T-helper 17 cell (primary cell): ENCODE data around the gene TLE7. TPM values are rescaled to one million over a fixed set of nuclear protein-coding genes. Genes with fewer than 3 reads are reported as not detected.

Experiments
- ATAC-seq: fragments of 150-1000 bp; cut with Tn5 transposase; 2 replicates; pipeline ENCODE4 v1.10.0; 2021; ENCODE audit warnings: mild to moderate bottlenecking, moderate library complexity
- DNase-seq, 3 donors: peaks; one replicate each; pipeline versions ENCODE4 v3.0.0 to v3.0.0-alpha.2; 2020 to 2021
- H3K9me3 ChIP-seq: one replicate; pipeline ENCODE4 v1.7.0; 2013; ENCODE audit warnings: low read length, mild to moderate bottlenecking; ENCODE audit not compliant: control insufficient read depth, poor library complexity, severe bottlenecking
- H3K27ac Mint-ChIP-seq: one replicate; pipeline ENCODE4 v1.8.0; 2022; ENCODE audit warnings: mild to moderate bottlenecking, moderate library complexity, mixed read lengths
- H3K27me3 Mint-ChIP-seq: one replicate; pipeline ENCODE4 v1.8.0; 2022; ENCODE audit warnings: mixed read lengths
- H3K36me3 Mint-ChIP-seq: one replicate; pipeline ENCODE4 v1.8.0; 2022; ENCODE audit warnings: low read depth, mixed read lengths
- H3K4me1 Mint-ChIP-seq: one replicate; pipeline ENCODE4 v1.8.0; 2022; ENCODE audit warnings: mild to moderate bottlenecking, mixed read lengths
- H3K4me3 Mint-ChIP-seq: one replicate; pipeline ENCODE4 v1.8.0; 2022; ENCODE audit warnings: mild to moderate bottlenecking, moderate library complexity, mixed read lengths
- total RNA-seq, 4 donors: library from RNA in 2 of 4; stranded (reverse) in 2 of 4; gene quantifications; one replicate each; pipeline ENCODE4 v1.2.3 and lab custom pipeline; 2022 to 2026

The TLE7 gene
- total RNA-seq, 2 donors from 2014 or later = not detected

DNA sequence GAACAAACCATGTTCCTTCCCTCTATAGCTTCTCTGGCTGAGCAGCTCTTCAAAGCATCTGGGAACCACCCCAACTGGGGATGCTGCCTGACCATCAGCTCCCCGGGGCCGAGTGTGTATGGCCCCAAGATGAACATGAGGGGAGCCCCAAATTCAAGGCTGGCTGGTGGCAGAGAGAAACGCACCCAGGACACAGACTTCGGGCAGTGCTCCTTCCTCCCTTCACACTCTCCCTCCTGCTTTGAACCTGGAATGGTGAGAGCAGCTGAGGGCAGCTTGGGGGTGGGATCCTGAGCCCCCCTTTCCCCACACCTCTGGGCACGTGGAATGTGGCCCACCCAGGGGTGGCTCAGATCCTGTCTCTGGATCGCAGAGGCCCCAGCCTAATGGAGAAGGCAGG, 17.2 kb downstream of the TLE7 start:
- DNase-seq (no peak), ATAC-seq (no peak)
- Mint-ChIP-seq H3K27me3 (peaks cover 72% of the 10 kb centered on the region), H3K27ac (no peak overlapping the region), H3K4me3 (no peak overlapping the region), H3K36me3 (peaks cover 6% of the 10 kb centered on the region), H3K4me1 (peaks cover 7% of the 10 kb centered on the region)
- H3K9me3 ChIP-seq = no peaks in the 10 kb centered on the region

DNA sequence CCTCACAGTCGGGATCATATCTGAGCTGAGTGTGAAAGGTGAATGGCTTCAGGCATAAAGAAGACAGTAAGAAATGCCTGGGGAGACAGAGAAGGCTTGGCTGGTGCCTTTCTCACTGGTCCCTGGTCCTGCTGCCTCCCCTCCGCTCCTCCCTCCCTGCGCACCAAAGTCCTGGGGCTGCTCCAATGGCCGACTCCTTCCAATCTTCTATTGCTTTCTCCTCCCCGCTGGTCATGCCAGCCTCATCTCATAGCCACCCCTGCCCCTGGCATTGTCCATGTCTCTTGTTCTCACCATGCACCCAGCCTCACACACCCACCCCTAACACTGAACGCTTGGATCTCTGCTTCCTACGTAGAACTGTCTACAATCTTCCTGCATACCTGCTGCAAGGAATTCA, 18.0 kb downstream of the TLE7 start:
- Mint-ChIP-seq H3K27me3 (peaks cover 70% of the 10 kb centered on the region), H3K27ac (no peak overlapping the region), H3K4me1 (peaks cover 7% of the 10 kb centered on the region), H3K36me3 (peaks cover 6% of the 10 kb centered on the region), H3K4me3 (no peak overlapping the region)
- no peak for DNase-seq
- H3K9me3 ChIP-seq = no peaks in the 10 kb centered on the region
- ATAC-seq = no peak

DNA sequence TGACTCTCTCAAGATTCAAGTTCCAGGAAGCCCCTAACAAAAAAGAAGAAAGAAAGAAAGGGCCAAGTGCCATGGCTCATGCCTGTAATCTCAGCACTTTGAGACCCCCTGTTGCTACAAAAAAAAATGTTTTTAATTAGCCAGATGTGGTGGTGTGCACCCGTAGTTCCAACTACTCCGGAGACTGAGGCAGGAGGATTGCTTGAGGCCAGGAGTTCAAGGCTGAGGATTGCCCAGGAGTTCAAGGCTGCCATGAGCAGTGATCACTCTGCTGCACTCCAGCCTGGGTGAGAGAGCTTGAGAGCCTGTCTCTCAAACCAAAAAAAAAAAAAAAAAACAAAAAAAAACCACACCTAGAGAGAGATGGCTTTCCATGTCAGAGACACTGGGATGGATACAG, 18.8 kb downstream of the TLE7 start:
- no peaks in the 10 kb centered on the region for H3K9me3 ChIP-seq
- Mint-ChIP-seq H3K27me3 (peaks cover 70% of the 10 kb centered on the region), H3K4me3 (no peak overlapping the region), H3K4me1 (peaks cover 7% of the 10 kb centered on the region), H3K27ac (no peak overlapping the region), H3K36me3 (peaks cover 6% of the 10 kb centered on the region)
- ATAC-seq (no peak), DNase-seq (no peak)

DNA sequence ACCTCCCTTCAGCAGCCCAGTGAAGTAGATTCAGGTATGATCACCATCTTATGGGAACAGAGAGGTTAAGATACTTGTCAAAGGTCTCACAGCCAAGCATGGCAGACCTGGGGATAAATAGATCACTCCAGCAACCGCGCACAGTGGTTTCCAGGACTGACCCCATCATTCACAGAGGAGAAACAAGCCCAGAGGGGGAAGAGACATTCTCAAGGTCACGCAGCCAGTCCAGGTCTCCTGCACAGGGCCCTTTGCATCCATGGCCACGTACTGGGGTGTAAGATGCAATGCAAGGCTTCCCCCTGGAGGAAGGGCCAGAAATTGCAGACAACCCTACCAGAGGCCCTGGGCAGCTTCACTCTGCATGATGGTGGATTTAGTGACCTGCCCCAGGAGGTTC, 19.9 kb downstream of the TLE7 start:
- Mint-ChIP-seq H3K36me3 (peaks cover 6% of the 10 kb centered on the region), H3K27me3 (peaks cover 67% of the 10 kb centered on the region), H3K27ac (no peak overlapping the region), H3K4me1 (peaks cover 7% of the 10 kb centered on the region), H3K4me3 (no peak overlapping the region)
- DNase-seq = no peak
- peak; percentile 54 for ATAC-seq
- H3K9me3 ChIP-seq = no peaks in the 10 kb centered on the region

DNA sequence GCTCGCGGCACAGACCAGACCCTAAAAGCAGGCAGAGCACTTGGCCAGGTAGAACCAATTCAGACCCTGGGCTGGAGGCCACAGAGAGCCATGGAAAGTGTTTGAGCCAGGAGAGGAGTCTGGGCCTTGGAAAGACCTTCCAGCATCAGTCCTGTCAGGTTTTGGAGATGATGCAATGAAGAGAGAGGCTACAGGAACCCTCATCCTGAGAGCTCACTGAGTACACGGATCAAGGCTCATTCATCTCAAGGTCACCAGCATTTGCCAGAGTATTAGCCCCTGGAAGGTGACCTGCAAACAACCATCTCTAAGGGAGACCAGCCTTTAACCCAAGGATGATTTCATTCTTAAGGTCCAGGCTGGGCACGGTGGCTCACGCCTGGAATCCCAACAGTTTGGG, 27.8 kb downstream of the TLE7 start:
- Mint-ChIP-seq H3K4me1 (peaks cover 7% of the 10 kb centered on the region), H3K36me3 (peaks cover 2% of the 10 kb centered on the region), H3K27ac (no peak overlapping the region), H3K27me3 (peaks cover 66% of the 10 kb centered on the region), H3K4me3 (no peak overlapping the region)
- DNase-seq = no peak
- no peak for ATAC-seq
- no peaks in the 10 kb centered on the region for H3K9me3 ChIP-seq

DNA sequence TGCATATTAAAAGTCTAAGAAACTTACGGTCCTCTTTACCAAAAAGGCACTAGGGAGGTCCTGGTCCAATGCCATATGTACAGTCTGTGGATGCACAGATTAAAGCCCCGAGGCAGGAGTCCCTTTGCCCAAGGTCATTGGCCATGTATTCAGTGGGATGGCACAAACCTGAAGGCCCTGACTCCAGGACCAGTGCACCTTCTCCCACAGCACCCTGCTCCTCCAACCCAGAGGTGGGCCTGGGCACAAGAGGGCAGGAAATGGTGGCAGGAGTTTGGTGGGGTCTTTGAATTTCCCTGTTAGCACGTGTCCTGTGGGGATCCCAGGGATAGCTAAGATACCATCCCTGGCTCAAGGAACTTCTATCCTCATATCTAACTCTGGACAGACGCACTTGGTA, 28.5 kb downstream of the TLE7 start:
- Mint-ChIP-seq H3K27me3 (peaks cover 66% of the 10 kb centered on the region), H3K27ac (no peak overlapping the region), H3K36me3 (peaks cover 2% of the 10 kb centered on the region), H3K4me3 (no peak overlapping the region), H3K4me1 (peaks cover 7% of the 10 kb centered on the region)
- H3K9me3 ChIP-seq = no peaks in the 10 kb centered on the region
- no peak for DNase-seq
- ATAC-seq = no peak

DNA sequence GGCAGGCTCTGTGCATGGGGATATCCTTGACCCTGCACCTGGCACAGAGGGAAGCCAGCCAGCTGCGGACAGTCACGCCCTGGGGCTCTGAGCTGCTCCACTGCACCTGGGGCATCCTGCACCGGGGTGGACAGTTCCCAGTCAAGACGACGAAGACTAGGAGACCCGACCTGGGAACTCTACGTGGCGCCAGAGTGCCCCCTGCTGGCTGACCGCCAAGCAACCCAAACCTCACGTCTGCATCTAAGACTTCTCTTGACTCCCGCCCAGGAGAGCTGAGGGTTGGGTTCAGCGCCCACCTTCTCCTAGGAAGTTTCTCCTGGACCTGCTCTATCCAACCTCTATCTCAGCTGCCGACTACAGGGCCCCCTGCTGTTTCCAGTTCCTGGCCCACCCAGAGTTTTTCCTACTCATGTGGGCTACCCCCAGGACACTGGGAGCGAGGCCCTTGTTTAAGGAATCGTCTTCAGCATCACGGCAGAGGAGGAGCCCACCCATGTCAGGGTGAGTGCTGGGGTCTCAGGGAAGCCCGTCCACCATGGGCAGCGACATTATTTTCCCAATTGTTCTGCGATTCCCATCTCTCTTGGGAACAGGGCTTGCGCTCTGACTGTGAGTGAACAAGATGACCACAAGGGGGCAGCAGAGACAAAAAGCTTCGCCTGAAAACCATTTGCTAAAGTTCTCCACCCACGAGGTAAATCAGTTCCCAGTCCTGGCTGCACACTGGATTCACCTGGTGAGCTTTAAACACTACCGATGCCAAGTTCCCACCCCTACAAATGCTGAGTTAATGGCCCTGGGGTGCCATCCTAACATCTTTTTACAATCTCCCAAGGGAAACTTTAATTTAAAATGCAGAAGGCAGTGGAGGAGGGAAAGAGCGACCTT, 29.3 kb downstream of the TLE7 start:
- no peak overlapping the region for H3K4me3 Mint-ChIP-seq
- H3K4me1 Mint-ChIP-seq = peaks cover 14% of the 10 kb centered on the region
- DNase-seq (peak; percentile 32 to 52 (median 44)), ATAC-seq (peak; percentile 71)
- H3K27ac Mint-ChIP-seq = no peak overlapping the region
- peaks cover 2% of the 10 kb centered on the region for H3K36me3 Mint-ChIP-seq
- no peaks in the 10 kb centered on the region for H3K9me3 ChIP-seq
- peaks cover 67% of the 10 kb centered on the region for H3K27me3 Mint-ChIP-seq

DNA sequence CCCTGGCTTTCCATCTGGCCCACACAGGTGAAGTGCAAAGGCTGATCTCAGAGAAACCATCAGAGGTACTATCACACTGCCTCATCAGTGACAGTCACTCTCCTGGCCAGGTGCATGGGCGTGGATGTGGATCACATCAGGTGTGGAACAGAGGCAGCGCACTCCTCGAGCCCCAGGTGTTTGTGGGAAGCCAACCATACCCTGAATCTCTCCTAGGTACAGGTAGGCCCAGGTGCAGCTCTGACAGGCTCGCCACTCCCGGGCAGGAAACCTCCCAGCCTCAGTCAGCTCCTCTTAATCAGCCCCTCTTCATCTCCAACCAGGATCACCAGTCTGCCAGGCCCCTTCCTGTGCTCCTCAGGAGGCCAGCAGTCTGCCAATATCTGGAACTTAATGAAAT, 31.7 kb downstream of the TLE7 start:
- peaks cover 65% of the 10 kb centered on the region for H3K27me3 Mint-ChIP-seq

DNA sequence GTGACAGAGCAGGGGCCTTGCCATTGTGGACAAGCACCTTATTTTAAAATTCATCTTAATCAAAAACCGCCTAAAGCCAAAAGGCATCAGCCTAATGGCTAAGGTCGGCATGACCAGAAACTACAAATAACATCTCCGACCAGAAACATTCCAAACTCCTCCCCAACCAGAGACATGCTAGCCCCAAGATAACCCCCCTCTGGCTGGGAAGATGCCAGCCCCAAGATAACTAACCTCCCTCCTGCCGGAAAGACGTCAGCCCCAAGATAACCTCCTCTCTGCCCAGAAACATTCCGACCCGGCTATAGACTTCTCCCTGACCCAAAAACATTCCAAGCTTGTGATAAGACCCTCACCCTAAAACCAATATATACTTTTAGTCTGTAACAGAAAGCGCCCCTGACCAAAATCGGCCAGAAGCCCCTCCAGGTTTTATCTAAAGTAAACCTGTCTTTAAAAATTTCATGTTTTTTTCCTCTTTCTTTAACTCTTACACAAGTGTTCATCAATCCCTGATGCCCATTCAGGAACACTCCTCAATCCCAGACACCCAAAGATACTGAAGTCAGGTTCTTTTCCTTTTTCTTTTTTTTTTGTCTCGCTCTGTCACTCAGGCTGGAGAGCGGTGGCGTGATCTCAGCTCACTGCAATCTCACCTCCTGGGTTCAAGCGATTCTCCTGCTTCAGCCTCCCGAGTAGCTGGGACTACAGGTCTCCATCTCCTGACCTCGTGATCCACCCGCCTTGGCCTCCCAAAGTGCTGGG, 32.7 kb downstream of the TLE7 start:
- no peaks in the 10 kb centered on the region for H3K9me3 ChIP-seq
- DNase-seq = no peak
- Mint-ChIP-seq H3K4me3 (no peak overlapping the region), H3K4me1 (peaks cover 23% of the 10 kb centered on the region), H3K27ac (no peak overlapping the region), H3K27me3 (peaks cover 73% of the 10 kb centered on the region), H3K36me3 (no peaks in the 10 kb centered on the region)
- no peak for ATAC-seq

More for the DNA sequence above, 31.7 kb downstream of the TLE7 start:
- no peak for ATAC-seq
- Mint-ChIP-seq H3K4me1 (peaks cover 23% of the 10 kb centered on the region), H3K27ac (no peak overlapping the region), H3K36me3 (no peaks in the 10 kb centered on the region), H3K4me3 (no peak overlapping the region)
- H3K9me3 ChIP-seq = no peaks in the 10 kb centered on the region
- no peak for DNase-seq

DNA sequence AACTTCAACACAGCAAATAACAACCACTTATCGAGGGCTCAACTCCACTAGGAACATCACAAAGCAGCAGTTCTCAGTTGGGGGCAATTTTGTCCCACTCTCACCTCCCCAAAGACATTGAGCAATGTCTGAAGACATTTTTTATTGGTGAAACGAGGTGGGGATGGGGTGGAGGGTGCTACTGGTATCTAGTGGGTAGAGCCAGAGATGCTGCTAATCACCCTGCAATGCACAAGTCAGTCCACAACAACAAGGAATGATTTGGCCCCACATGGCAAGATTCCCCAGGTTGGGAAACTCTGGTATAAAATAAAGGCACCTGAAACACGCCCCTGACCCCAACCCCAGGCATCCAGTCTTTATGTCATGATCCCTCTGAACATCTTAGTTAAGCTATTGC, 33.3 kb downstream of the TLE7 start:
- no peak overlapping the region for H3K27ac Mint-ChIP-seq
- H3K36me3 Mint-ChIP-seq = no peaks in the 10 kb centered on the region
- H3K4me3 Mint-ChIP-seq = no peak overlapping the region
- no peak for ATAC-seq
- no peak for DNase-seq
- no peaks in the 10 kb centered on the region for H3K9me3 ChIP-seq
- H3K27me3 Mint-ChIP-seq = peaks cover 73% of the 10 kb centered on the region
- H3K4me1 Mint-ChIP-seq = peaks cover 23% of the 10 kb centered on the region

DNA sequence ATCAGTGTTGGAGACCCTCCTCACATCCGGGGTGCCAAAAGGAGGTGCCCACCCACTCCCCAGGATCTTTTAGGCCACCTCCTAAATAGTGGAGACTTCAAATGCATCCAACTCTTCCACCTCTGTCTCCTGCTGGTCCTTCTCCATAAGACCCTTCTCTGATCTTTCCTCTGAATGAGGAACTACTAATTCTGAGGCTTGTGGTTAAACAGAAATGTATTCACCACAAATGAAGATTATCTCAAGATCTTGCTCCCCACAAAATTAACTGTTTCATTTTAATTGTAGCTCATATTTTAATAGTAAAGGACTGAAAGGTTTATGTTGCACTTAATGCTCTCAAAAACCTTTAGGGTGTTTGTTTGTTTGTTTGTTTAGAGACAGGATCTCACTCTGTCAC, 34.1 kb downstream of the TLE7 start:
- H3K27me3 Mint-ChIP-seq = peaks cover 69% of the 10 kb centered on the region
- DNase-seq (no peak), ATAC-seq (no peak)
- no peak overlapping the region for H3K27ac Mint-ChIP-seq
- H3K4me1 Mint-ChIP-seq = peaks cover 21% of the 10 kb centered on the region
- no peaks in the 10 kb centered on the region for H3K9me3 ChIP-seq
- H3K4me3 Mint-ChIP-seq = peak overlapping the region; percentile 13
- H3K36me3 Mint-ChIP-seq = no peaks in the 10 kb centered on the region

DNA sequence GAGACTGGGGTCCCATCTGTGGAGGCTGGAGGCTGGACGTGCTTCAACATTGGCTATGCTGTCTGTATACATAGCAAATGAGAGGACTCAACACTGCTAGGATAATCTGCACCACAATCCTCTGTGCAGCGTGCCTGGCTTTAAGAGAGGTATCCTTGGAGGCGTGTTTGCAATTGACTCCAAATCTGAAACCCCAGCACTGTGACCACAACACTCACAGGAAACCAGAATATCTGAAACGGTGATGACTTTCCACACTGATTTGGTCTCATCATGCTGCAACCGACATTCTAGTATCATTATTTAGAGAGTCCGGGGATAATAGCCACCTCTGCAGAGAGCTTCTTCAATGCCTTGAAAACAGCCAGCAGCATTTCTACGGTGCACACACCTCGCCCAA, 35.1 kb downstream of the TLE7 start:
- H3K36me3 Mint-ChIP-seq = no peaks in the 10 kb centered on the region

DNA sequence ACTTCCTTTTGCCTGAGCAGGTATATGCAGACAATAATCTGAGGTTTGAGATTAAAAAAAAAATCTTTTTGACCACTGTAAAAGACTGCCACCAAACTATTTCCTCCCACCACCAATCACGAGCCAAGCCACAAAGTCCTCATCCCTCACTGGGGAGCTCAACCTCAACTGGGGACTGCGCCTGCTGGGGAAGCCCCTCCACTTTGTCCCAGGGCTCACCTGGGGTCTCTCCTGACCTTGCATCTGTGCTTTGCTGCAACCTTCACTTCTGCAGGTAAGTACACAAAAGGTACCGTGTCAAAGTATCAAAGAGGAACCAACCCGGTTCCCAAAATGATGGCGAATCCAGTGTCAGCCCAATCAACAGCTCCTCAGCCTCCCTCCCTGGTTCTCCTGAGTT, 35.5 kb downstream of the TLE7 start:
- H3K27me3 Mint-ChIP-seq = peaks cover 68% of the 10 kb centered on the region
- H3K36me3 Mint-ChIP-seq = no peaks in the 10 kb centered on the region
- peak overlapping the region; percentile 21 for H3K4me3 Mint-ChIP-seq
- no peaks in the 10 kb centered on the region for H3K9me3 ChIP-seq
- H3K4me1 Mint-ChIP-seq = peaks cover 20% of the 10 kb centered on the region
- H3K27ac Mint-ChIP-seq = no peak overlapping the region
- no peak for DNase-seq
- ATAC-seq = no peak

More for the DNA sequence above, 35.1 kb downstream of the TLE7 start:
- H3K9me3 ChIP-seq = no peaks in the 10 kb centered on the region
- peaks cover 20% of the 10 kb centered on the region for H3K4me1 Mint-ChIP-seq
- no peak overlapping the region for H3K27ac Mint-ChIP-seq
- peaks cover 68% of the 10 kb centered on the region for H3K27me3 Mint-ChIP-seq
- no peak for DNase-seq
- no peak for ATAC-seq
- peak overlapping the region; percentile 21 for H3K4me3 Mint-ChIP-seq
